ENCODE measurements around the gene SLC45A2.
"Not testable (repeated sequence)": the region's sequence is repeated elsewhere in the genome, so short reads cannot be mapped to it uniquely, and the experiment has no call there.

Gene SLC45A2, protein sequence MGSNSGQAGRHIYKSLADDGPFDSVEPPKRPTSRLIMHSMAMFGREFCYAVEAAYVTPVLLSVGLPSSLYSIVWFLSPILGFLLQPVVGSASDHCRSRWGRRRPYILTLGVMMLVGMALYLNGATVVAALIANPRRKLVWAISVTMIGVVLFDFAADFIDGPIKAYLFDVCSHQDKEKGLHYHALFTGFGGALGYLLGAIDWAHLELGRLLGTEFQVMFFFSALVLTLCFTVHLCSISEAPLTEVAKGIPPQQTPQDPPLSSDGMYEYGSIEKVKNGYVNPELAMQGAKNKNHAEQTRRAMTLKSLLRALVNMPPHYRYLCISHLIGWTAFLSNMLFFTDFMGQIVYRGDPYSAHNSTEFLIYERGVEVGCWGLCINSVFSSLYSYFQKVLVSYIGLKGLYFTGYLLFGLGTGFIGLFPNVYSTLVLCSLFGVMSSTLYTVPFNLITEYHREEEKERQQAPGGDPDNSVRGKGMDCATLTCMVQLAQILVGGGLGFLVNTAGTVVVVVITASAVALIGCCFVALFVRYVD

DNA sequence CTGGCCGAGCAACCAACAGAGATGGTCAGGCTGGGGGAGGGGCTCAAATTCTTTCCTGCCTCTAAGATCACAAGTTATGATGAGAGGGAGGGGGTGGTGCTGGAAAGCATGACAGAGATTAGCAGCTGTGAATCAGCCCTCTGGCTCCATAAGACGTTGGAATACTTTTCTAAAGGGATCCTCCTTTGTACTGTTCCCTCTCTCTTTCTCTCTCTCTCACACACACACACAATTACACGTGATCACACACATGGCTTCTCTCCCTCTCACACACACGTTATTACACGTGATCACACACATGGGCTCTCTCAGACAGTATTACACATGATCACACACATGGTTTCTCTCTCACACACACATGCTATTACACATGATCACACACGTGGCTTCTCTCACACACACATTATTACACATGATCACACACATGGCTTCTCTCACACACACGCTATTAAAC, at the start of gene SLC45A2:
Gene SLC45A2 (minus strand): TSS at position 23 of the 454 bp plus-strand sequence. CDS start 110 bp downstream, outside the sequence.
- no peak for DNase-seq (ENCODE audit: low read depth)
- H3K4me3 ChIP-seq (ENCODE audit: low read depth, low read length): no peak within 1 kb of the TSS

DNA sequence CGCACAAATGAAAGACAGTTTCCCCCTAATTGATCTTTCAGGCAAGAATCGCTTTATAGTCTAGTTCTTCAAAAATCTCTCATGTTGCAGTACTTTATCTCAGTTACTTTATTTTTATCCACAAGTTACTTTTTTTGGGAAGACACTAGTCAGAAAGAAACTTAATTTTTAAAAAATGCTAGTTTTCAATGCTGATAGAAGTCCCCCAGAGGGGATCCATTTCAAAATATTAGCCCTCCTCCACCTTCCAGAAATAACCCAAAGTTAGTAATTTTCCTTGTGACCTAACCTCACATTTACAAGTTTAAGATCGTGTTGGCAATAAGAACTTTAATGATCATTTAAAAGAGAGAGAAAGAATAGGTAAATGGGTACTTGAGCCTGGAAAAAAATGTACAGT, 47.5 kb upstream of the SLC45A2 start:
- no peak overlapping the region for H3K4me3 ChIP-seq (ENCODE audit: low read depth, low read length)
- DNase-seq (ENCODE audit: low read depth): no peak

DNA sequence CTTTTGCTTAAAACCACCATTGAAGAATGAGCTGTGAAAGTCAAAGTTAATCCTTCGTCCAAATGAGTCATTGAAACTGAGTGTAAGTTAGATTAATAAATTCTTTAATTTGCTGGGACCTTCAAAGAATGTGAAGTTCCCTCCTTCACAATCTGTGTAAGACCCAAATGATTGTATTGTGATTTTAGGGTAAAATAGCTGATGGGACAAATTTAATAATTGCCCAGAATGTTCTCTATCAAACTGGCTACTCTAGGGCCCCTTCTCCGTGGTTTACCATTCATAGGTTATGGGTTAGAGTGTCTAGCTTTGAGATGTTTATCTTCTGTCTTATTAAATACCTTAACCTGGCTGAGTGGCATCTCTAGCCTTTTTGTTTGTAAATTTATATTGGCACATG, 46.6 kb upstream of the SLC45A2 start:
- no peak for DNase-seq (ENCODE audit: low read depth)
- H3K4me3 ChIP-seq (ENCODE audit: low read depth, low read length): no peak overlapping the region

DNA sequence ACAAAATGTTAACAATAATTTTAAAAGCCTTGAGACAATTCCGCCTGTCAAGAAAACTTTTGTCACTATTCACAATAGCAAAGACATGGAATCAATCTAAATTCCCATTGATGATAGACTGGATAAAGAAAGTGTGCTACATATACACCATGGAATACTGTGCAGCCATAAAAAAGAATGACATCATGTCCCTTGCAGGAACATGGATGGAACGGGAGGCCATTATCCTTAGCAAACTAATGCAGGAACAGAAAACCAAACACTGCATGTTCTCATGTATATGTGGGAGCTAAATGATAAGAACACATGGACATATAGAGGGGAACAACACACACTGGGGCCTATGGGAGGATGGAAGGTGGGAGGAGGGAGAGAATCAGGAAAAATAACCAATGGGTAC, 46.1 kb upstream of the SLC45A2 start:
- not testable (repeated sequence) for H3K4me3 ChIP-seq (ENCODE audit: low read depth, low read length); DNase-seq (ENCODE audit: low read depth)

DNA sequence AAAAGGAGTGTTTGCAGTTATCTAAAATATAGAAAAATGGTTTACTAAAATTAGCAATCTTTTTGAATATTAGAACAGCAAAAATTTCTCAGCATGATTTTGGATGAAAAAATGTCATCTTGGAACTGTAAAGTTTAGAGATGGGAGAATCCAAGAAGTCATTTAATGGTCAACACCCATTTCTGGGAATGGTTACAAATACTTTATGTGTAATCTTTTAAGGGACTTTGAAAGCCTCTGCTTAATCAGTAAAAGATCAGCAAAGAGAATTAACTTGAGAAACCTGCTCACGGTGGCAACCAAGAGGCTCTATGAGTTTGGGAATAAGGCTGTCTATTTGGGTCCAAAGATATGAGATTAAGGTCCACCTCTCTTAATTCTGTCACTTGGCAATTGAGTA, 45.6 kb upstream of the SLC45A2 start:
- DNase-seq (ENCODE audit: low read depth): no peak
- no peak overlapping the region for H3K4me3 ChIP-seq (ENCODE audit: low read depth, low read length)

DNA sequence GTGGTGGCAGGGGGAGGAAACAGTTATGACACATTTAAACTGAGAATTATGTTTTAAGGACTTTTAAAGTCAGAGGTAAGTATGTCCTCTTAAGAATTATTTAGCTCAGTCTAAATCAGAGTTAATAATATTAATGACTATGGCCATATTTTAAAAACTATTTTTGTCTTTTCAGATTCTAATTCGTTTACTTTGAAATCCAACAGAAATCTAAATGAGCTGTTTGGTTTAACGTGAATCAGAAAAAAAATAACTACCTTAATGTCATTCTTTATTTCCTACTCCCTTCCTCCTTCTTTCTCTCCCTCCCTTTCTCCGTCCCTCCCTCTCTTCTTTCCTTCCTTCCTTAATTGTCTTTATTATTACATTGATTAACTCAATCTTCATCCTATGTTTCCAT, 43.9 kb upstream of the SLC45A2 start:
- H3K4me3 ChIP-seq (ENCODE audit: low read depth, low read length): no peak overlapping the region
- DNase-seq (ENCODE audit: low read depth): no peak

DNA sequence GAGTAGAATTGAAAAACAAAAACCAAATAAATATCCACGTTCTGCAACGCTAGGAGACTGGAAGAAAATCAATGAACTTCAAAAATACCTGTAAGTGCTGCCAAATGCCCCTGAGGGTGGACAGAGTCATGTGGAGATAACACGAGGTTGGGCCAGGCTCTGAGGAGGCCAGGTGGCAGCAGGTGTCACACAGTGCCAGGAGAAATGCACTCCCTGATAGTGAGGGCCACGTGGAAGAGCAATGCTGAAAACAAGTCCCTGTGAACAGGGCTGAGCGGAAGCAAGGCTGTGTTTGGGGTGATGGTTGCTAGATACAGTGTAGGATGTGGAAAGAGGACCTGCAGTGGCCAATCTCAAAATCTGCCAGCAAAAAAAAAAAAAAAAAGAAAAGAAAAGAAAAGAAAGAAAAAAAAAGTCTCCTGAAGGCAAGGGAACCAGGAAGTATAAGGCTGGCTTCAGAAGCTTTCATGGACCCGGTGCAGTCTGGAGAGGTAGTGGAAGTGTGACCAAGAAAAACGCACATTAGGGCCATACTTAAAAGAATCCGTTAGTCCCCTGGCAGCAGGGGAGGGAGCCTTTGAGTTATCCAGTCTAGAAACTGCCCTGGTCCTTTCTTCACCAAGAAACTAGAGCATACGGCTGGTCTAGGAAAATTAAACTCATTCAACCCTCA, 41.7 kb upstream of the SLC45A2 start:
- DNase-seq (ENCODE audit: low read depth): no peak
- H3K4me3 ChIP-seq (ENCODE audit: low read depth, low read length): no peak overlapping the region

DNA sequence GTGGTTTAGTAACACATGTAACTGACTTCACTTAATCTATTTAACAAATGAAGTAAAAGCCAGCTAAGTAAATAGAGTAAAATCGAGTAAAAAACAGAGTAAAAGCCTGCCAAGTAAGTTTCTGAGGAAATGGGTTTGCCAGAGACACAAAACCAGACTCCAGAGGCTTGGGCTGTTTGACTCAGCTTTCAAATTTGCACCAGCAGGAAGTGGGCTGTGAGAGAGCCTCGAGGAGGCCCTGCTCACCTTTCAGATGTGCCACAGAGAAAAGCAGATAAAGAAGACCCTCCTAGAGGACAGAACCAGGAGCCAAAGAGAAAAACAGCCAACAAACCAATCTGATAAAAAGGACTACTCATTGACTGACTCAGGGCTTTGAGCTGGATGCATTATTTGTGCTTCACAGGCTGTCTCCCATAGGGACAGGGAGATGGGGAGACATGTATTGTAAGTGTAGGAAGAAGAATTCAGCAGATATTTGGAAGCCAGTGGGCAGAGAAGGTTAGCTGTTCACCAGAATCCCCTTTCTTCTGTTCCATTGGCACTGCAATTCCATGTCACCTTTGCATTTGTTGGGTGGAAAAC, 37.7 kb upstream of the SLC45A2 start:
- no peak for DNase-seq (ENCODE audit: low read depth)
- no peak overlapping the region for H3K4me3 ChIP-seq (ENCODE audit: low read depth, low read length)

DNA sequence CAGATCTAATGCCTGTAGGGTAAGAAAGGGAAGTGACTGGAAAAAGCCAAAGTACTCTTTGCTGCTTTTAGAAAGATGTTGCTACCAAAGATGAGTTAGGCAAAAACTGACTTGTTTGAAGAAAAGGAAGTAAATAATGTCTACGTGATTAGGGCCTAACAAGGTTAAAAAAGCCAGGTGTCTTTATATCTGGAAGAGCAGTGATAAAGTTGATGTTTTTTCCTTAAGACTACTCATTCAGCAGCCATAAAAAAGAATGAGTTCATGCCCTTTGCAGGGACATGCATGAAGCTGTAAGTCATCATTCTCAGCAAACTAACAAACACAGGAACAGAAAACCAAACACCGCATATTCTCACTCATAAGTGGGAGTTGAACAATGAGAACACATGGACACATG, 36.8 kb upstream of the SLC45A2 start:
- no peak for DNase-seq (ENCODE audit: low read depth)
- H3K4me3 ChIP-seq (ENCODE audit: low read depth, low read length): no peak overlapping the region

DNA sequence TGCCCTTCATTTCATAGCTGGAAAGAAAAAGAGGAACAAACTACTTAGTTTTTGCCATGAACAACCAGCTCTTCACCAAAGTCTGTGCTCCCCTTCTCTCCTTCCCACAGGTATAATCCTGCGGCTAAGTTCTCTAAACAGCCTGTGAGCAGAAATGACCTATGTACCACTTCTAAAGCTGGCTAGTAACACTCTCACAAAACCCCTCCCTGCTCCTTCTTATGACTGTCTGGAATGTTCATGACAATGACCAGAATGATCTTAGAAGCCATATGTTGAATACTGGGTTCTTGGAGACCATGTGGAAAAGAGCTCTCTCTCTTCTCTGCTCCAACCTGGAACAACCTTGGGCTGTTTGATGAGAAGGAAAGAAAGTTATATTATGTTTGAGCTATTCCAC, 36.2 kb upstream of the SLC45A2 start:
- H3K4me3 ChIP-seq (ENCODE audit: low read depth, low read length): no peak overlapping the region
- DNase-seq (ENCODE audit: low read depth): no peak

DNA sequence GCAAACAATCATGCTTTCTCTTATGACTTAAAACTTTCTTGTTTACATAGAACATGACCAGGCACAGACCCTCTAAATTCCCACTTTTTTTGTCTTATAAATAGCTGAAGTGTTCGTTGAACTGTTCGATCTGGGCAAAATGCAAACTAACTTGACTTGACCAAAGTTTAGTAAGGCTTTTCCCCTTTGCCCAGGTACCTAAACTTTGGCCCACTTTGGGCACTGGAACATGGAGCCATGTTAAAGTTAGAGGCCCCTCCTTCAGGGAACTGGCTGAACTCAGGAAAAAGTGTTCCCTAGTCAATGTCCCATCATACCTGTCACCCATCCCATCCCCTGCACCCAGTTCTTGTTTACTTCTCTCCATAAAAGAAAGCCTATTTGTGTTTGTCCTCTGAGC, 32.8 kb upstream of the SLC45A2 start:
- DNase-seq (ENCODE audit: low read depth): no peak
- H3K4me3 ChIP-seq (ENCODE audit: low read depth, low read length): no peak overlapping the region

DNA sequence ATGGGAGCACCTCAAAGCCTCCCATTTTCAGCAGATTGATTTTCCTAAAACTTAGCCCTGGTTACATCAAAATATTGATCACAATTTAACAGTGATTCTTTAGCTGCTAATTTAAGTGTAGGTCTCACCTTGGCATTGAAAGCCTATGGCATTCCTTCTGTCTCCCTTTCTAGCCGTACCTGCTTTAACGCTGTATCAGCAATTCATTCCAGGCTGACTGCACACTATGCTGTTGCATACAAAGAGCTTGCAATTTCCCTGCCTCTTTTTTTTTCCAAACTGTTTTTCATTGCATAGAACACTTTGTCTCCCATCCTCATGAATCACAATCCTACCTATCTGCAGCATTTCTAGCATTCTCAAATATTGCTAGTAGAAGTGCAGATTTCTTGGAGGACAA, 32.3 kb upstream of the SLC45A2 start:
- H3K4me3 ChIP-seq (ENCODE audit: low read depth, low read length): no peak overlapping the region
- DNase-seq (ENCODE audit: low read depth): no peak

DNA sequence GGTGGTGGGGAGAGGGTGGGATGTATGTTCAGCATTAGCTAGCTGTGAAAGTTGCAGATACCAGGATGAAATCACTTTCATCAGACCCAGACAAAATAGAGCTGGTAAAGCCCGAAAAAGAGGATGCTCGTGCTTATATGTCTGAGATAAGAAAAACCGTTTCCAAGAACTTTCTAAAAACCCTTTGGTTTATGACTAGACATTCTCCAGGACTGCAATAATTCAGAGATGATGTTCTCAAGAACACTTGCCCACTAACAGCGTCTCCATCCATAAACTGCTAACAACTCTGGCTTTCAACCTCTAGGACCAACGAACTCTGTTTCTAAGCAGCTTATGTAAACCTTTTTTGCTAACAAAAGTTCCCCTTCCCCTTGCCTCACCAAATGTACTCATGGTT, 31.7 kb upstream of the SLC45A2 start:
- DNase-seq (ENCODE audit: low read depth): no peak
- H3K4me3 ChIP-seq (ENCODE audit: low read depth, low read length): no peak overlapping the region

DNA sequence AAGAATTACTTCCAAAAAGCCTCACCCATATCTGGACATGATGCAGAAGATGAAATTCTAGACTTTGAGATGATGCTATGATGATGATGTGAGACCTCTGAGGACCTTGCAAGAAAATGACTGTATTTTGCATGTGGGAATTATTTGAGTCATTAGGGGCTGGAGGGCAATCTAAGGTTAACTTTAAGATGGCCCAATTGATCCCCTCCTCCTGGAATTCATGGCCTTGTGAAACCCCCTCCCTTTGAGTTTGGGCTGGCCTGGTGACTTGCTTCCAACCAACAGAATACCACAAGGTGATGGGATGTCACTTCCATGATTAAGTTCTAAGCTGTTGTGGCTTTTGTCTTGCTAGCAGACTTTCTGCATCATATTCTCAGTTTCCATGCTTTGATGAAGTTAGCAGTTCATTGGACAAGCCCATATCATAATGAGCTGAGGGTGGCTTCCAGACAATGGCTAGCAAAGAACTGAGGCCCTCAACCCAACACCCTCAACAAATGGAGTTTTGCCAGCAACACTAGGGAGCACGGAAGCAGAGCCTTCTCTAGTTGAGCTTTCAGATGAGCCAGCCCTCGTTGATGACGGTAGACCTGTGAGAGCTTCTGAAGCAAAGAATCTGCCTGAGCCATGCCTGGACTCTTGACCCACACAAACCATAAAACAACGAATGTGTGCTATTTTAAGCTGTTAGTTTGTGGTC, 30.8 kb upstream of the SLC45A2 start:
- DNase-seq (ENCODE audit: low read depth): no peak
- H3K4me3 ChIP-seq (ENCODE audit: low read depth, low read length): no peak overlapping the region

DNA sequence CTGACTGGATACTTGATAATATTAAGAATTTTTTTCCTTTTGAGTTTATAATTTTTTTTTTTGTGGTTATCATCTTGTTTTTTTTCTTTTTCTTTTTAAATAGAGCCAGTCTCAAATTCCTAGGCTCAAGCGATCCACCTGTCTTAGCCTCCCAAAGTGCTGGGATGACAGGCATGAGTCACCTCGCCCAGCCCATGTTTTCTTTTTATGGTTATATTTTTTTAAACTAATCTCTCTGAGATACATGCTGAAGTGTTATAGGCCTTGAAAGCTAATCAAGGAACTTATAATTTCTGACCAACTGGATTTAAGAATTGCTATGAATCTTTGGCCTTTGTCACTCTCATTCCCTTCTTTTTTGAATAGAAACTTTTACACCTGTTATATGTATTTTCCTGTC, 30.1 kb upstream of the SLC45A2 start:
- no peak overlapping the region for H3K4me3 ChIP-seq (ENCODE audit: low read depth, low read length)

DNA sequence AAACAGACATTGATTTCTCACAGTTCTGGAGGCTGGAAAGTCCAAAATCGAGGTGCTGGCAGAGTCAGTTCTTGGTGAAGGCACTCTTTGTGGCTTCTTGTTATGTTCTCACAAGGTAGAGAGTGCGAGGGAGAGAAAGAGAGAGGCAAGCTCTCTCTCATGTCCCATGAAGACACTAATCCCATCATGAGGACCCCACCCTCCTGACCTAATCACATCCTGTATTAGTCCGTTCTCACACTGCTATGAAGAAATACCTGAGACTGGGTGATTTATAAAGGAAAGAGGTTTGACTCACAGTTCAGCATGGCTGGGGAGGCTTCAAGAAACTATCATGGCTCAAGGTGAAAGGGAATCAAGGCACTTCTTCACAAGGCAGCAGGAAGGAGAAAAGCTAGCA, 29.1 kb upstream of the SLC45A2 start:
- DNase-seq (ENCODE audit: low read depth): no peak
- H3K4me3 ChIP-seq (ENCODE audit: low read depth, low read length): no peak overlapping the region

More for the DNA sequence above, 30.1 kb upstream of the SLC45A2 start:
- DNase-seq (ENCODE audit: low read depth): no peak

DNA sequence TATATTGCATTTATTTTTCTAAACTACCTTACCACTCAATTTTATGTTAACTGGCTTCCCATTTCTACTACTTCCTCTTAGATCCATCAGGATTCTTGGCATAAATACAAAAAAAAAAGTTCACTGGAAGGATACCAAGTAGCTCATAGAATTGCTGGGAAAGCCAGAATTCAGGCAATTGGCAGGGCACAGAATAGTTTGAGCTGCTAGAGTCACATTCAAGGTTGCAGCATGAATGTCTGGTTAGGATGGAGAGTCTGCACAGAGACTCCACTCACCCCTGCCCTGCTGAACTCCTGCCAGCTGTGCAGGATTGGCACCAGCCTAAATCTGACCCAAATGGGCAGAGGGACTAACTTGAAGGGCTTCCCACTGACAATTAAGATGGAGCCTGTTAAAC, 28.3 kb upstream of the SLC45A2 start:
- DNase-seq (ENCODE audit: low read depth): no peak
- no peak overlapping the region for H3K4me3 ChIP-seq (ENCODE audit: low read depth, low read length)

DNA sequence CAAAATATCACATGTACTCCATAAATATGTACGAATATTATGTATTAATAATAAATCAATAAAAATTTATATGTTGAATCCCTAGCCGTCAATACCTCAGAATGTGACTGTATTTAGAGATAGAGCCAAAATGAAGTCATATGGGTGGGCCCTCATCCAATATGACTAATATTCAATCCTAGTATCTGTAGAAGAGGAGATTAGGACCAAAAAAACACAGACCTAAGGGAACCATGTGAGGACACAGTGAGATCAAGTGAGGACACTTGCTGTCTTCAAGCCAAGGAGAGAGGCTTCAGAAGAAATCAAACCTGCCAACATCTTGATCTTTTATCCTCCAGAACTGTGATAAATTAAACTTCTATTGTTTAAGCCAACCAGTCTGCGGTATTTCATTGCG, 27.0 kb upstream of the SLC45A2 start:
- no peak for DNase-seq (ENCODE audit: low read depth)
- H3K4me3 ChIP-seq (ENCODE audit: low read depth, low read length): no peak overlapping the region

DNA sequence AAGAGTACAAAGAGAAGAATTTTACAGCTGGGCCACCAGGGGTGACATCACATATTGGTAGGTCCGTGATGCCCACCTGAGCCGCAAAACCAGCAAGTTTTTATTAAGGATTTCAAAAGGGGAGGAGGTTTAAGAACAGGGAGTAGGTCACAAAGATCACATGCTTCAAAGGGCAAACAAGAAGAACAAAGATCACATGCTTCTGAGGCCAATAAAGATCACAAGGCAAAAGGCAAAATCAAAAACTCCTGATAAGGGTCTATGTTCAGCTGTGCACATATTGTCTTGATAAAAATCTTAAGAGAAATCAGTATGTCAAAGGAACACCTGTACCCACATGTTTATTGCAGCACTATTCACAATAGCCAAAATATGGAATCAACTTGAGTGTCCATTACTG, 25.7 kb upstream of the SLC45A2 start:
- not testable (repeated sequence) for DNase-seq (ENCODE audit: low read depth); H3K4me3 ChIP-seq (ENCODE audit: low read depth, low read length)

DNA sequence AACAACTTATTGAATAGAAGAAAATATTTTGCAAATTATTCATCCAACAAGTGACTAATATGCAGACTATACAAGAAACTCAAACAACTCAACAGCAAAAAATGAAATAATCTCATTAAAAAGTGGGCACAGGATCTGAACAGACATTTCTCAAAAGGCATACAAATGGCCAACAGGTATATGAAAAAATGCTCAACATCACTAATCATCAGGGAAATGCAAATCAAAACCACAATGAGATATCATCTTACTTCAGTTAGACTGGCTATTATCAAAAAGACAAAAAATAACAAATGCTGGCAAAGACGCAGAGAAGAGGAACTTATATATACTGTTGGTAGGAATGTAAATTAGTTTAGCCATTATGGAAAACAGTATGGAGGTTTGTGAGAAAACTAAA, 25.1 kb upstream of the SLC45A2 start:
- DNase-seq (ENCODE audit: low read depth): no peak
- no peak overlapping the region for H3K4me3 ChIP-seq (ENCODE audit: low read depth, low read length)

All from skeletal muscle cell (primary cell).